ENCODE results near the gene RRP1B. TPM values are rescaled to one million over a fixed set of nuclear protein-coding genes. Genes with fewer than 3 reads are reported as not detected.

RRP1B gene
- total and polyA plus RNA-seq, 2 donors (not counting 1 experiment from before 2014, with no cell fraction given) = 6.0 to 22.4 TPM

- Mint-ChIP-seq H3K27ac (no peak overlapping the region), H3K4me3 (no peak overlapping the region), H3K27me3 (no peaks in the 10 kb centered on the region), H3K4me1 (no peaks in the 10 kb centered on the region), H3K9me3 (ENCODE audit: insufficient read depth) (no peaks in the 10 kb centered on the region)
- WGBS (ENCODE audit: insufficient coverage) = no CpG with 5 or more reads among the region's 3 CpGs
- Histone ChIP-seq H2AFZ (ENCODE audit: insufficient read depth, low read depth, low read length, poor library complexity, severe bottlenecking) (no peak overlapping the region), H3K4me1 (ENCODE audit: control insufficient read depth in 2 of 2, insufficient read depth in 2 of 2, low read length in 2 of 2) (no peaks in the 10 kb centered on the region), H3K9me3 (ENCODE audit: control extremely low read depth in 1 of 3, control insufficient read depth in 2 of 3, insufficient read depth in 1 of 3, low read length in 2 of 3) (no peaks in the 10 kb centered on the region), H3K36me3 (replicated peaks in 1 of 2; ENCODE audit: control extremely low read depth in 1 of 2, control insufficient read depth in 1 of 2, extremely low read depth in 1 of 2, insufficient read depth in 2 of 2, low read length in 1 of 2) (no peaks in the 10 kb centered on the region), H3K4me2 (replicated peaks; ENCODE audit: low read depth, low read length, poor library complexity, severe bottlenecking) (no peak overlapping the region), H3K9ac (ENCODE audit: low read length) (no peak overlapping the region), H4K20me1 (ENCODE audit: control insufficient read depth, insufficient read depth, low read length, poor library complexity, severe bottlenecking) (no peaks in the 10 kb centered on the region), H3K4me3 (ENCODE audit: control extremely low read depth in 1 of 5, extremely low read depth in 1 of 5, insufficient read depth in 1 of 5, low read depth in 2 of 5, low read length in 4 of 5) (no peak overlapping the region), H3K27ac (ENCODE audit: low read length in 2 of 2) (no peak overlapping the region), H3K79me2 (ENCODE audit: control insufficient read depth, insufficient read depth, low read length) (no peaks in the 10 kb centered on the region), H3K27me3 (replicated peaks in 1 of 4; ENCODE audit: control extremely low read depth in 1 of 4, control insufficient read depth in 3 of 4, insufficient read depth in 4 of 4, low read length in 3 of 4) (no peaks in the 10 kb centered on the region)
- intact Hi-C loops (cut with micrococcal nuclease) = no loop called here
- ATAC-seq (ENCODE audit: low read depth) = no peak
- DNase-seq = no peak
- ChIA-PET POLR2A (no interaction called here), CTCF (interaction anchor here (0.6 kb wide), 1 partner anchor 1012 kb away, joined by 4 read pairs; no protein-coding TSS in a partner anchor)
- TF ChIP-seq CTCF (IDR thresholded peaks at IDR 0.05) = no peak
- TF ChIP-seq EZH2 (IDR thresholded peaks at IDR 0.05; ENCODE audit: borderline replicate concordance, insufficient read depth, low read depth, low read length, poor library complexity, severe bottlenecking) = no peak
These were observed 21.7 kb upstream of the RRP1B start for GRCh38 chr21:43637530-43638158.

- Histone ChIP-seq H3K4me1 (ENCODE audit: control insufficient read depth in 2 of 2, insufficient read depth in 2 of 2, low read length in 2 of 2) (no peaks in the 10 kb centered on the region), H3K36me3 (replicated peaks in 1 of 2; ENCODE audit: control extremely low read depth in 1 of 2, control insufficient read depth in 1 of 2, extremely low read depth in 1 of 2, insufficient read depth in 2 of 2, low read length in 1 of 2) (no peaks in the 10 kb centered on the region), H2AFZ (ENCODE audit: insufficient read depth, low read depth, low read length, poor library complexity, severe bottlenecking) (no peak overlapping the region), H3K27me3 (replicated peaks in 1 of 4; ENCODE audit: control extremely low read depth in 1 of 4, control insufficient read depth in 3 of 4, insufficient read depth in 4 of 4, low read length in 3 of 4) (no peaks in the 10 kb centered on the region), H4K20me1 (ENCODE audit: control insufficient read depth, insufficient read depth, low read length, poor library complexity, severe bottlenecking) (no peaks in the 10 kb centered on the region), H3K9me3 (ENCODE audit: control extremely low read depth in 1 of 3, control insufficient read depth in 2 of 3, insufficient read depth in 1 of 3, low read length in 2 of 3) (no peaks in the 10 kb centered on the region), H3K4me2 (replicated peaks; ENCODE audit: low read depth, low read length, poor library complexity, severe bottlenecking) (no peak overlapping the region), H3K79me2 (ENCODE audit: control insufficient read depth, insufficient read depth, low read length) (no peaks in the 10 kb centered on the region), H3K9ac (ENCODE audit: low read length) (no peak overlapping the region), H3K4me3 (ENCODE audit: control extremely low read depth in 1 of 5, extremely low read depth in 1 of 5, insufficient read depth in 1 of 5, low read depth in 2 of 5, low read length in 4 of 5) (no peak overlapping the region), H3K27ac (ENCODE audit: low read length in 2 of 2) (no peak overlapping the region)
- WGBS (ENCODE audit: insufficient coverage) = 100% methylated on average over 3 of the region's 7 CpGs
- ChIA-PET POLR2A (no interaction called here), CTCF (interaction anchor here (0.6 kb wide), 1 partner anchor 8 kb away, joined by 5 read pairs; no protein-coding TSS in a partner anchor)
- H3K4me1 Mint-ChIP-seq = no peaks in the 10 kb centered on the region
- DNase-seq = no peak
- TF ChIP-seq CTCF (IDR thresholded peaks at IDR 0.05) (no peak), EZH2 (IDR thresholded peaks at IDR 0.05; ENCODE audit: borderline replicate concordance, insufficient read depth, low read depth, low read length, poor library complexity, severe bottlenecking) (no peak)
- H3K27me3 Mint-ChIP-seq = no peaks in the 10 kb centered on the region
- no peaks in the 10 kb centered on the region for H3K9me3 Mint-ChIP-seq (ENCODE audit: insufficient read depth)
- no peak overlapping the region for H3K27ac Mint-ChIP-seq
- no peak overlapping the region for H3K4me3 Mint-ChIP-seq
- ATAC-seq (ENCODE audit: low read depth) = no peak
- intact Hi-C loops (cut with micrococcal nuclease) = no loop called here
These were observed 19.6 kb upstream of the RRP1B start for GRCh38 chr21:43639470-43640353.

Measured in B cell (primary cell).